ENCODE measurements around the gene PIK3C2G. TPM values are rescaled to one million over a fixed set of nuclear protein-coding genes. Genes with fewer than 3 reads are reported as not detected.
"Not testable (repeated sequence)": the region's sequence is repeated elsewhere in the genome, so short reads cannot be mapped to it uniquely, and the experiment has no call there.

Gene PIK3C2G
- 10 to 100 TPM; 13.4 to 26.7 (median 19.6) TPM for polyA plus RNA-seq (ENCODE audit: insufficient read depth in 1 of 5, insufficient read length in 5 of 5, low replicate concordance in 1 of 5)
- long read RNA-seq, donor 1, partial matches to known transcripts = 6 of 6 reads
- long read RNA-seq, donor 1, other reads (novel, unspliced or antisense) = 0 of 6 reads
- long read RNA-seq, donor 2 = 0 reads
- long read RNA-seq, donor 3, partial matches to known transcripts = 11 of 11 reads
- long read RNA-seq, donor 3, other reads (novel, unspliced or antisense) = 0 of 11 reads
- long read RNA-seq, donor 4, partial matches to known transcripts = 0 of 1 reads
- long read RNA-seq, donor 4, other reads (novel, unspliced or antisense) = 0 of 1 reads
- long read RNA-seq, donor 5 = 0 reads
- long read RNA-seq, donor 6, full-length matches to known transcripts = 1 of 12 reads
- long read RNA-seq, donor 6, partial matches to known transcripts = 11 of 12 reads
- long read RNA-seq, donor 6, other reads (novel, unspliced or antisense) = 0 of 12 reads
- long read RNA-seq, donor 7, full-length matches to known transcripts = 2 of 2 reads
- long read RNA-seq, donor 7, partial matches to known transcripts = 0 of 2 reads
- long read RNA-seq, donor 7, other reads (novel, unspliced or antisense) = 0 of 2 reads
- long read RNA-seq, donor 8 = 0 reads

- peak; percentile 36 to 46 for DNase-seq
Measured at GRCh38 chr12:18261273-18261672, at the start of gene PIK3C2G. Gene PIK3C2G (plus strand): TSS chr12:18261518. CDS start chr12:18282082, 20,564 bp downstream.

GRCh38 chr12:18217966-18218365 lies 43.4 kb upstream of the PIK3C2G start:
- DNase-seq = no peak

GRCh38 chr12:18221726-18222125 lies 39.6 kb upstream of the PIK3C2G start:
- DNase-seq = no peak

GRCh38 chr12:18222699-18223098 lies 38.6 kb upstream of the PIK3C2G start:
- DNase-seq = no peak

- peak in 1 of 2 donors; percentile 18 for DNase-seq
Measured at GRCh38 chr12:18224745-18225144, 36.6 kb upstream of the PIK3C2G start.

GRCh38 chr12:18239526-18239925 lies 21.8 kb upstream of the PIK3C2G start:
- DNase-seq = no peak

- DNase-seq = no peak
Measured at GRCh38 chr12:18242380-18243089, 18.8 kb upstream of the PIK3C2G start.

GRCh38 chr12:18243238-18243637 lies 18.1 kb upstream of the PIK3C2G start:
- DNase-seq = no peak

GRCh38 chr12:18246066-18246465 lies 15.3 kb upstream of the PIK3C2G start:
- DNase-seq = no peak

- peak; percentile 54 to 73 for DNase-seq
Measured at GRCh38 chr12:18250313-18250916, 10.9 kb upstream of the PIK3C2G start.

- DNase-seq = no peak
Measured at GRCh38 chr12:18254081-18254480, 7.2 kb upstream of the PIK3C2G start.

- DNase-seq = not testable (repeated sequence)
Measured at GRCh38 chr12:18255004-18255403, 6.3 kb upstream of the PIK3C2G start.

GRCh38 chr12:18257251-18257650 lies 4.1 kb upstream of the PIK3C2G start:
- no peak for DNase-seq

GRCh38 chr12:18258929-18259328 lies 2.4 kb upstream of the PIK3C2G start:
- DNase-seq = no peak

GRCh38 chr12:18259906-18260682 lies 1.2 kb upstream of the PIK3C2G start:
- no peak for DNase-seq

GRCh38 chr12:18261906-18262305 lies 588 bp downstream of the PIK3C2G start:
- no peak for DNase-seq

- no peak for DNase-seq
Measured at GRCh38 chr12:18262514-18262913, 1.2 kb downstream of the PIK3C2G start.

- DNase-seq = no peak
Measured at GRCh38 chr12:18264581-18265075, 3.3 kb downstream of the PIK3C2G start.

GRCh38 chr12:18267427-18268099 lies 6.2 kb downstream of the PIK3C2G start:
- no peak for DNase-seq

GRCh38 chr12:18270958-18271460 lies 9.7 kb downstream of the PIK3C2G start:
- DNase-seq = no peak
